DOHH2 (cell line): ENCODE measurements around the gene SLC9A2.

Experiments used
- CTCF ChIP-seq: fragments of 200-600 bp; sonication (generic); IDR thresholded peaks from one replicate; pipeline ENCODE4 v1.5.1; 2014; ENCODE audit warnings: antibody characterized with exemption, mild to moderate bottlenecking, low read depth, low read length; ENCODE audit not compliant: poor library complexity, severe bottlenecking
- EZH2phosphoT487 ChIP-seq: fragments of 200-600 bp; sonication (generic); IDR thresholded peaks from 2 replicates; pipeline ENCODE4 v1.6.1; 2017; ENCODE audit warnings: borderline replicate concordance, mild to moderate bottlenecking, antibody characterized with exemption, low read length, moderate library complexity, mixed read lengths

- no peak for TF ChIP-seq CTCF
- TF ChIP-seq EZH2phosphoT487: no peak
Measured at GRCh38 chr2:102634831-102635241, 15.5 kb downstream of the SLC9A2 start.
